NCI-H510A (cell line): ENCODE results near the gene CLIC6.

ENCODE experiments used
- DNase-seq: peaks from one replicate; lab custom pipeline; 2025; lab: John Stamatoyannopoulos, UW

CLIC6 gene

GRCh38 chr21:34728479-34728878 is 59.7 kb downstream of the CLIC6 start:
- DNase-seq = no peak

- DNase-seq = no peak
These were observed 61.4 kb downstream of the CLIC6 start for GRCh38 chr21:34730194-34730593.

- DNase-seq = no peak
These were observed 62.1 kb downstream of the CLIC6 start for GRCh38 chr21:34730756-34731445.

- DNase-seq = no peak
These were observed 63.6 kb downstream of the CLIC6 start for GRCh38 chr21:34732388-34732821.

- DNase-seq = no peak
These were observed 65.1 kb downstream of the CLIC6 start for GRCh38 chr21:34733852-34734251.

GRCh38 chr21:34734696-34735095 is 65.9 kb downstream of the CLIC6 start:
- DNase-seq = no peak

GRCh38 chr21:34736116-34736874 is 67.5 kb downstream of the CLIC6 start:
- DNase-seq = no peak

GRCh38 chr21:34737115-34737514 is 68.3 kb downstream of the CLIC6 start:
- no peak for DNase-seq

- DNase-seq = no peak
These were observed 71.4 kb downstream of the CLIC6 start for GRCh38 chr21:34740198-34740597.

GRCh38 chr21:34743285-34743684 is 74.5 kb downstream of the CLIC6 start:
- DNase-seq = no peak

- DNase-seq = no peak
These were observed 75.0 kb downstream of the CLIC6 start for GRCh38 chr21:34743831-34744230.

GRCh38 chr21:34744801-34745200 is 76.0 kb downstream of the CLIC6 start:
- DNase-seq = no peak

- peak; percentile 67 for DNase-seq
These were observed 76.9 kb downstream of the CLIC6 start for GRCh38 chr21:34745557-34746255.

GRCh38 chr21:34748862-34749261 is 80.1 kb downstream of the CLIC6 start:
- DNase-seq = no peak

- DNase-seq = no peak
These were observed 86.2 kb downstream of the CLIC6 start for GRCh38 chr21:34754690-34755647.

- DNase-seq = no peak
These were observed 93.0 kb downstream of the CLIC6 start for GRCh38 chr21:34761758-34762330.

- DNase-seq = no peak
These were observed 94.0 kb downstream of the CLIC6 start for GRCh38 chr21:34762786-34763185.

GRCh38 chr21:34764715-34765284 is 96.0 kb downstream of the CLIC6 start:
- no peak for DNase-seq

GRCh38 chr21:34765619-34766018 is 96.8 kb downstream of the CLIC6 start:
- DNase-seq = no peak

GRCh38 chr21:34766862-34767261 is 98.1 kb downstream of the CLIC6 start:
- DNase-seq = no peak
